Ishikawa (cell line): ENCODE results near the gene RPRD2.

Experiments
- CEBPB ChIP-seq: IDR thresholded peaks from 2 replicates; pipeline ENCODE4 v1.6.1; 2012
- CREB1 ChIP-seq: IDR thresholded peaks from 2 replicates; pipeline ENCODE4 v1.6.1; 2012; ENCODE audit warnings: low read depth
- EGR1 ChIP-seq: IDR thresholded peaks from 2 replicates; pipeline ENCODE4 v1.6.1; 2012
- EP300 ChIP-seq: IDR thresholded peaks from 2 replicates; pipeline ENCODE4 v1.6.1; 2012; ENCODE audit warnings: borderline replicate concordance
- FOXM1 ChIP-seq: IDR thresholded peaks from 2 replicates; pipeline ENCODE4 v1.6.1; 2012; ENCODE audit warnings: low read depth, borderline replicate concordance
- MAX ChIP-seq: IDR thresholded peaks from 2 replicates; pipeline ENCODE4 v1.6.1; 2012
- NFIC ChIP-seq: IDR thresholded peaks from 2 replicates; pipeline ENCODE4 v1.6.1; 2012
- RAD21 ChIP-seq: IDR thresholded peaks from 2 replicates; pipeline ENCODE4 v1.6.1; 2012; ENCODE audit warnings: low read depth
- TAF1 ChIP-seq: IDR thresholded peaks from 2 replicates; pipeline ENCODE4 v1.6.1; 2012; ENCODE audit warnings: low read depth, mild to moderate bottlenecking
- TCF12 ChIP-seq: IDR thresholded peaks from 2 replicates; pipeline ENCODE4 v1.6.1; 2012; ENCODE audit warnings: low read depth
- TEAD4 ChIP-seq: IDR thresholded peaks from 2 replicates; pipeline ENCODE4 v1.6.1; 2012
- USF1 ChIP-seq: IDR thresholded peaks from 2 replicates; pipeline ENCODE4 v1.6.1; 2012
- YY1 ChIP-seq: IDR thresholded peaks from 2 replicates; pipeline ENCODE4 v1.6.1; 2012; ENCODE audit warnings: low read depth
- ZBTB7A ChIP-seq: IDR thresholded peaks from 2 replicates; pipeline ENCODE4 v1.6.1; 2012; ENCODE audit warnings: low read depth
- TF ChIP-seq, protein P1 (sequence below): IDR thresholded peaks from 2 replicates; pipeline ENCODE4 v1.6.1; 2012; ENCODE audit warnings: low read depth, mild to moderate bottlenecking

Gene RPRD2

DNA sequence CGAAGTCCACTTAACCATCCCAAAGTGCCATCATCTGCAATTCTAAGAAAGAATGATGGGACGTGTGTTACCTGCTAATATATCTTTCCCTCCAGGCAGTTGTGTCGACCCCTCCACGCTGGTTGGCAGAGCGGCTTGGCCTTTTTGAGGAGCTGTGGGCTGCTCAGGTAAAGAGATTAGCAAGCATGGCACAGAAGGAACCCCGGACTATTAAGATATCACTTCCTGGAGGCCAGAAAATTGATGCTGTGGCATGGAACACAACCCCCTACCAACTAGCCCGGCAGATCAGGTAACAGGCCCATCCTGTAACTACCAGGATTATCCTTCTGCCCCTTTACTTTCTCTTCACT is 123.8 kb downstream of the RPRD2 start:
- TF ChIP-seq, protein P1, sequence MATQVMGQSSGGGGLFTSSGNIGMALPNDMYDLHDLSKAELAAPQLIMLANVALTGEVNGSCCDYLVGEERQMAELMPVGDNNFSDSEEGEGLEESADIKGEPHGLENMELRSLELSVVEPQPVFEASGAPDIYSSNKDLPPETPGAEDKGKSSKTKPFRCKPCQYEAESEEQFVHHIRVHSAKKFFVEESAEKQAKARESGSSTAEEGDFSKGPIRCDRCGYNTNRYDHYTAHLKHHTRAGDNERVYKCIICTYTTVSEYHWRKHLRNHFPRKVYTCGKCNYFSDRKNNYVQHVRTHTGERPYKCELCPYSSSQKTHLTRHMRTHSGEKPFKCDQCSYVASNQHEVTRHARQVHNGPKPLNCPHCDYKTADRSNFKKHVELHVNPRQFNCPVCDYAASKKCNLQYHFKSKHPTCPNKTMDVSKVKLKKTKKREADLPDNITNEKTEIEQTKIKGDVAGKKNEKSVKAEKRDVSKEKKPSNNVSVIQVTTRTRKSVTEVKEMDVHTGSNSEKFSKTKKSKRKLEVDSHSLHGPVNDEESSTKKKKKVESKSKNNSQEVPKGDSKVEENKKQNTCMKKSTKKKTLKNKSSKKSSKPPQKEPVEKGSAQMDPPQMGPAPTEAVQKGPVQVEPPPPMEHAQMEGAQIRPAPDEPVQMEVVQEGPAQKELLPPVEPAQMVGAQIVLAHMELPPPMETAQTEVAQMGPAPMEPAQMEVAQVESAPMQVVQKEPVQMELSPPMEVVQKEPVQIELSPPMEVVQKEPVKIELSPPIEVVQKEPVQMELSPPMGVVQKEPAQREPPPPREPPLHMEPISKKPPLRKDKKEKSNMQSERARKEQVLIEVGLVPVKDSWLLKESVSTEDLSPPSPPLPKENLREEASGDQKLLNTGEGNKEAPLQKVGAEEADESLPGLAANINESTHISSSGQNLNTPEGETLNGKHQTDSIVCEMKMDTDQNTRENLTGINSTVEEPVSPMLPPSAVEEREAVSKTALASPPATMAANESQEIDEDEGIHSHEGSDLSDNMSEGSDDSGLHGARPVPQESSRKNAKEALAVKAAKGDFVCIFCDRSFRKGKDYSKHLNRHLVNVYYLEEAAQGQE: no peak
- TF ChIP-seq YY1: no peak

GRCh38 chr1:150493175-150493574 is 129.2 kb downstream of the RPRD2 start:
- TF ChIP-seq, protein P1: no peak
- no peak for TF ChIP-seq EP300
- TF ChIP-seq CREB1: no peak
- no peak for TF ChIP-seq USF1
- no peak for TF ChIP-seq EGR1
- no peak for TF ChIP-seq MAX

- TF ChIP-seq RAD21 (no peak), EGR1 (no peak), TCF12 (no peak), MAX (no peak), CREB1 (no peak), TEAD4 (no peak), FOXM1 (no peak), USF1 (no peak), NFIC (no peak), ZBTB7A (no peak), YY1 (no peak), EP300 (no peak), CEBPB (no peak), TAF1 (no peak)
Observed at GRCh38 chr1:150498342-150498741, 134.4 kb downstream of the RPRD2 start.

- no peak for TF ChIP-seq MAX
- TF ChIP-seq FOXM1: no peak
- TF ChIP-seq, protein P1: no peak
- TF ChIP-seq NFIC: no peak
- TF ChIP-seq YY1: no peak
- no peak for TF ChIP-seq USF1
- TF ChIP-seq CREB1: no peak
- no peak for TF ChIP-seq CEBPB
- no peak for TF ChIP-seq ZBTB7A
- no peak for TF ChIP-seq TEAD4
- no peak for TF ChIP-seq TCF12
- TF ChIP-seq EGR1: no peak
- no peak for TF ChIP-seq RAD21
- TF ChIP-seq TAF1: no peak
- no peak for TF ChIP-seq EP300
Observed at GRCh38 chr1:150505431-150505830, 141.5 kb downstream of the RPRD2 start.
